ENCODE data around the gene WDR81. TPM values are rescaled to one million over a fixed set of nuclear protein-coding genes. Genes with fewer than 3 reads are reported as not detected.

Gene WDR81
- total and polyA plus RNA-seq, 2 experiments from 2014 or later: 3.5 to 14.5 TPM

DNA sequence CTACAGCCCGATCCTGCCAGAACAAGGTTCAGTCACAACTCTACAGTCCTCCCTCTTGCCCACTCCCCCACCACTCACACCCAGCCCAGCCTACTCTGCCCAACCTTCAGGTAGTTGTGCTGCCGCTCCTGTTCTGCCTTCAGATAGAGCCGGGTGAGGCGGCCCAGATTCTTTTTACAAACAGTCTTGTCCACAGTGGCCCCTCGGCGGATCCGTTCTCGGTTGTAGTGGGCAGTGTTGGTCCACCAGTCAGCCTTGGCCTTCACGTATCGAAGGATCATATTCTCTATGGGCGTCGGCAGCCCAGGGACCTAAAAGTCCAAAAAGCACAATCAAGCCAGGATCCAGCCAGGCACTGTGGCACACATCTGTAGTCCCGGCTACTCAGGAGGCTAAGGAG lies 48.1 kb upstream of the WDR81 start:
- H3K4me2 ChIP-seq: no peak overlapping the region
- H3K4me3 Mint-ChIP-seq: no peak overlapping the region
- H3K4me1 Mint-ChIP-seq: no peaks in the 10 kb centered on the region
- peaks cover 96% of the 10 kb centered on the region for H3K36me3 Mint-ChIP-seq (ENCODE audit: low read depth)
- no peaks in the 10 kb centered on the region for H3K27me3 ChIP-seq (ENCODE audit: insufficient read depth)
- H4K20me1 ChIP-seq (replicated peaks; ENCODE audit: insufficient read depth): peaks cover 45% of the 10 kb centered on the region
- no peaks in the 10 kb centered on the region for H3K9me2 ChIP-seq (ENCODE audit: insufficient read depth)
- no peak overlapping the region for H2AFZ ChIP-seq
- H3F3A ChIP-seq (replicated peaks; ENCODE audit: low read depth): peaks cover 9% of the 10 kb centered on the region; the same call in 1 of the 2 replicates
- peaks cover 94% of the 10 kb centered on the region for H3K36me3 ChIP-seq (ENCODE audit: insufficient read depth)
- no peak overlapping the region for H3K27ac Mint-ChIP-seq
- no peak for ATAC-seq
- TF ChIP-seq, protein P1, sequence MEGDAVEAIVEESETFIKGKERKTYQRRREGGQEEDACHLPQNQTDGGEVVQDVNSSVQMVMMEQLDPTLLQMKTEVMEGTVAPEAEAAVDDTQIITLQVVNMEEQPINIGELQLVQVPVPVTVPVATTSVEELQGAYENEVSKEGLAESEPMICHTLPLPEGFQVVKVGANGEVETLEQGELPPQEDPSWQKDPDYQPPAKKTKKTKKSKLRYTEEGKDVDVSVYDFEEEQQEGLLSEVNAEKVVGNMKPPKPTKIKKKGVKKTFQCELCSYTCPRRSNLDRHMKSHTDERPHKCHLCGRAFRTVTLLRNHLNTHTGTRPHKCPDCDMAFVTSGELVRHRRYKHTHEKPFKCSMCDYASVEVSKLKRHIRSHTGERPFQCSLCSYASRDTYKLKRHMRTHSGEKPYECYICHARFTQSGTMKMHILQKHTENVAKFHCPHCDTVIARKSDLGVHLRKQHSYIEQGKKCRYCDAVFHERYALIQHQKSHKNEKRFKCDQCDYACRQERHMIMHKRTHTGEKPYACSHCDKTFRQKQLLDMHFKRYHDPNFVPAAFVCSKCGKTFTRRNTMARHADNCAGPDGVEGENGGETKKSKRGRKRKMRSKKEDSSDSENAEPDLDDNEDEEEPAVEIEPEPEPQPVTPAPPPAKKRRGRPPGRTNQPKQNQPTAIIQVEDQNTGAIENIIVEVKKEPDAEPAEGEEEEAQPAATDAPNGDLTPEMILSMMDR (conservative IDR thresholded peaks at IDR 0.05; ENCODE audit: low read depth in 2 of 2): no peak
- TF ChIP-seq EZH2 (IDR thresholded peaks at IDR 0.05; ENCODE audit: low read depth, unreplicated experiment) (no peak), POLR2AphosphoS5 (IDR thresholded peaks at IDR 0.05; ENCODE audit: low read depth) (no peak), NANOG (IDR thresholded peaks at IDR 0.05; ENCODE audit: borderline replicate concordance) (no peak), STAT1 (IDR thresholded peaks at IDR 0.05; ENCODE audit: unreplicated experiment) (no peak), EZH2phosphoT487 (IDR thresholded peaks at IDR 0.05; ENCODE audit: unreplicated experiment) (no peak), CREB1 (CRISPR knock-in tag; IDR thresholded peaks at IDR 0.05; ENCODE audit: low read depth) (no peak), ZNF331 (CRISPR knock-in tag; IDR thresholded peaks at IDR 0.05; ENCODE audit: low read depth) (no peak), ZNF114 (CRISPR knock-in tag; IDR thresholded peaks at IDR 0.05) (no peak), JUNB (IDR thresholded peaks at IDR 0.05; ENCODE audit: unreplicated experiment) (no peak)
- TF ChIP-seq, protein P2, sequence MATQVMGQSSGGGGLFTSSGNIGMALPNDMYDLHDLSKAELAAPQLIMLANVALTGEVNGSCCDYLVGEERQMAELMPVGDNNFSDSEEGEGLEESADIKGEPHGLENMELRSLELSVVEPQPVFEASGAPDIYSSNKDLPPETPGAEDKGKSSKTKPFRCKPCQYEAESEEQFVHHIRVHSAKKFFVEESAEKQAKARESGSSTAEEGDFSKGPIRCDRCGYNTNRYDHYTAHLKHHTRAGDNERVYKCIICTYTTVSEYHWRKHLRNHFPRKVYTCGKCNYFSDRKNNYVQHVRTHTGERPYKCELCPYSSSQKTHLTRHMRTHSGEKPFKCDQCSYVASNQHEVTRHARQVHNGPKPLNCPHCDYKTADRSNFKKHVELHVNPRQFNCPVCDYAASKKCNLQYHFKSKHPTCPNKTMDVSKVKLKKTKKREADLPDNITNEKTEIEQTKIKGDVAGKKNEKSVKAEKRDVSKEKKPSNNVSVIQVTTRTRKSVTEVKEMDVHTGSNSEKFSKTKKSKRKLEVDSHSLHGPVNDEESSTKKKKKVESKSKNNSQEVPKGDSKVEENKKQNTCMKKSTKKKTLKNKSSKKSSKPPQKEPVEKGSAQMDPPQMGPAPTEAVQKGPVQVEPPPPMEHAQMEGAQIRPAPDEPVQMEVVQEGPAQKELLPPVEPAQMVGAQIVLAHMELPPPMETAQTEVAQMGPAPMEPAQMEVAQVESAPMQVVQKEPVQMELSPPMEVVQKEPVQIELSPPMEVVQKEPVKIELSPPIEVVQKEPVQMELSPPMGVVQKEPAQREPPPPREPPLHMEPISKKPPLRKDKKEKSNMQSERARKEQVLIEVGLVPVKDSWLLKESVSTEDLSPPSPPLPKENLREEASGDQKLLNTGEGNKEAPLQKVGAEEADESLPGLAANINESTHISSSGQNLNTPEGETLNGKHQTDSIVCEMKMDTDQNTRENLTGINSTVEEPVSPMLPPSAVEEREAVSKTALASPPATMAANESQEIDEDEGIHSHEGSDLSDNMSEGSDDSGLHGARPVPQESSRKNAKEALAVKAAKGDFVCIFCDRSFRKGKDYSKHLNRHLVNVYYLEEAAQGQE (IDR thresholded peaks at IDR 0.05; ENCODE audit: unreplicated experiment): no peak
- TF ChIP-seq, protein P3, sequence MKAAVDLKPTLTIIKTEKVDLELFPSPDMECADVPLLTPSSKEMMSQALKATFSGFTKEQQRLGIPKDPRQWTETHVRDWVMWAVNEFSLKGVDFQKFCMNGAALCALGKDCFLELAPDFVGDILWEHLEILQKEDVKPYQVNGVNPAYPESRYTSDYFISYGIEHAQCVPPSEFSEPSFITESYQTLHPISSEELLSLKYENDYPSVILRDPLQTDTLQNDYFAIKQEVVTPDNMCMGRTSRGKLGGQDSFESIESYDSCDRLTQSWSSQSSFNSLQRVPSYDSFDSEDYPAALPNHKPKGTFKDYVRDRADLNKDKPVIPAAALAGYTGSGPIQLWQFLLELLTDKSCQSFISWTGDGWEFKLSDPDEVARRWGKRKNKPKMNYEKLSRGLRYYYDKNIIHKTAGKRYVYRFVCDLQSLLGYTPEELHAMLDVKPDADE (IDR thresholded peaks at IDR 0.05): no peak
- TF ChIP-seq, protein P4, sequence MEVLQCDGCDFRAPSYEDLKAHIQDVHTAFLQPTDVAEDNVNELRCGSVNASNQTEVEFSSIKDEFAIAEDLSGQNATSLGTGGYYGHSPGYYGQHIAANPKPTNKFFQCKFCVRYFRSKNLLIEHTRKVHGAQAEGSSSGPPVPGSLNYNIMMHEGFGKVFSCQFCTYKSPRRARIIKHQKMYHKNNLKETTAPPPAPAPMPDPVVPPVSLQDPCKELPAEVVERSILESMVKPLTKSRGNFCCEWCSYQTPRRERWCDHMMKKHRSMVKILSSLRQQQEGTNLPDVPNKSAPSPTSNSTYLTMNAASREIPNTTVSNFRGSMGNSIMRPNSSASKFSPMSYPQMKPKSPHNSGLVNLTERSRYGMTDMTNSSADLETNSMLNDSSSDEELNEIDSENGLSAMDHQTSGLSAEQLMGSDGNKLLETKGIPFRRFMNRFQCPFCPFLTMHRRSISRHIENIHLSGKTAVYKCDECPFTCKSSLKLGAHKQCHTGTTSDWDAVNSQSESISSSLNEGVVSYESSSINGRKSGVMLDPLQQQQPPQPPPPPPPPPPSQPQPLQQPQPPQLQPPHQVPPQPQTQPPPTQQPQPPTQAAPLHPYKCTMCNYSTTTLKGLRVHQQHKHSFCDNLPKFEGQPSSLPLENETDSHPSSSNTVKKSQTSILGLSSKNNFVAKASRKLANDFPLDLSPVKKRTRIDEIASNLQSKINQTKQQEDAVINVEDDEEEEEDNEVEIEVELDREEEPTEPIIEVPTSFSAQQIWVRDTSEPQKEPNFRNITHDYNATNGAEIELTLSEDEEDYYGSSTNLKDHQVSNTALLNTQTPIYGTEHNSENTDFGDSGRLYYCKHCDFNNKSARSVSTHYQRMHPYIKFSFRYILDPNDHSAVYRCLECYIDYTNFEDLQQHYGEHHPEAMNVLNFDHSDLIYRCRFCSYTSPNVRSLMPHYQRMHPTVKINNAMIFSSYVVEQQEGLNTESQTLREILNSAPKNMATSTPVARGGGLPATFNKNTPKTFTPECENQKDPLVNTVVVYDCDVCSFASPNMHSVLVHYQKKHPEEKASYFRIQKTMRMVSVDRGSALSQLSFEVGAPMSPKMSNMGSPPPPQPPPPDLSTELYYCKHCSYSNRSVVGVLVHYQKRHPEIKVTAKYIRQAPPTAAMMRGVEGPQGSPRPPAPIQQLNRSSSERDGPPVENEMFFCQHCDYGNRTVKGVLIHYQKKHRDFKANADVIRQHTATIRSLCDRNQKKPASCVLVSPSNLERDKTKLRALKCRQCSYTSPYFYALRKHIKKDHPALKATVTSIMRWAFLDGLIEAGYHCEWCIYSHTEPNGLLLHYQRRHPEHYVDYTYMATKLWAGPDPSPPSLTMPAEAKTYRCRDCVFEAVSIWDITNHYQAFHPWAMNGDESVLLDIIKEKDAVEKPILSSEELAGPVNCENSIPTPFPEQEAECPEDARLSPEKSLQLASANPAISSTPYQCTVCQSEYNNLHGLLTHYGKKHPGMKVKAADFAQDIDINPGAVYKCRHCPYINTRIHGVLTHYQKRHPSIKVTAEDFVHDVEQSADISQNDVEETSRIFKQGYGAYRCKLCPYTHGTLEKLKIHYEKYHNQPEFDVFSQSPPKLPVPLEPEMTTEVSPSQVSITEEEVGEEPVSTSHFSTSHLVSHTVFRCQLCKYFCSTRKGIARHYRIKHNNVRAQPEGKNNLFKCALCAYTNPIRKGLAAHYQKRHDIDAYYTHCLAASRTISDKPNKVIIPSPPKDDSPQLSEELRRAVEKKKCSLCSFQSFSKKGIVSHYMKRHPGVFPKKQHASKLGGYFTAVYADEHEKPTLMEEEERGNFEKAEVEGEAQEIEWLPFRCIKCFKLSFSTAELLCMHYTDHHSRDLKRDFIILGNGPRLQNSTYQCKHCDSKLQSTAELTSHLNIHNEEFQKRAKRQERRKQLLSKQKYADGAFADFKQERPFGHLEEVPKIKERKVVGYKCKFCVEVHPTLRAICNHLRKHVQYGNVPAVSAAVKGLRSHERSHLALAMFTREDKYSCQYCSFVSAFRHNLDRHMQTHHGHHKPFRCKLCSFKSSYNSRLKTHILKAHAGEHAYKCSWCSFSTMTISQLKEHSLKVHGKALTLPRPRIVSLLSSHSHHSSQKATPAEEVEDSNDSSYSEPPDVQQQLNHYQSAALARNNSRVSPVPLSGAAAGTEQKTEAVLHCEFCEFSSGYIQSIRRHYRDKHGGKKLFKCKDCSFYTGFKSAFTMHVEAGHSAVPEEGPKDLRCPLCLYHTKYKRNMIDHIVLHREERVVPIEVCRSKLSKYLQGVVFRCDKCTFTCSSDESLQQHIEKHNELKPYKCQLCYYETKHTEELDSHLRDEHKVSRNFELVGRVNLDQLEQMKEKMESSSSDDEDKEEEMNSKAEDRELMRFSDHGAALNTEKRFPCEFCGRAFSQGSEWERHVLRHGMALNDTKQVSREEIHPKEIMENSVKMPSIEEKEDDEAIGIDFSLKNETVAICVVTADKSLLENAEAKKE (CRISPR knock-in tag; IDR thresholded peaks at IDR 0.05): no peak
- peaks cover 3% of the 10 kb centered on the region for H3K27me3 Mint-ChIP-seq (ENCODE audit: insufficient read depth, low read depth, poor library complexity)
- no peaks in the 10 kb centered on the region for H3K4me1 ChIP-seq (ENCODE audit: insufficient read depth)
- H3K9me3 Mint-ChIP-seq: no peaks in the 10 kb centered on the region
- no peak overlapping the region for H3K4me3 ChIP-seq
- no peak for DNase-seq (ENCODE audit: low spot score)
- no peak overlapping the region for H3K27ac ChIP-seq (ENCODE audit: low read depth)
- 0 out of 2 replicates have a peak, but pooled peaks cover 7% of the 10 kb centered on the region for H3K79me2 ChIP-seq (replicated peaks; ENCODE audit: insufficient read depth)
